Mammary epithelial cell (primary cell): Measurements from ENCODE around the gene SORCS1.

ENCODE experiments used
- EZH2 ChIP-seq: IDR thresholded peaks from 2 replicates; pipeline ENCODE4 v1.6.1; 2012; ENCODE audit warnings: low read length, inconsistent platforms, borderline replicate concordance
- TF ChIP-seq, protein P1 (sequence below), 2 donors: IDR thresholded peaks in 1 of 2; conservative IDR thresholded peaks in 1 of 2; 2 replicates each; pipeline ENCODE4 v1.5.1; 2011 to 2012; ENCODE audit warnings: inconsistent platforms in 2 of 2, low read length in 2 of 2, mild to moderate bottlenecking in 2 of 2, control low read depth in 1 of 2, low read depth in 1 of 2; ENCODE audit not compliant: insufficient read depth in 1 of 2; ENCODE audit errors: extremely low read depth in 1 of 2

DNA sequence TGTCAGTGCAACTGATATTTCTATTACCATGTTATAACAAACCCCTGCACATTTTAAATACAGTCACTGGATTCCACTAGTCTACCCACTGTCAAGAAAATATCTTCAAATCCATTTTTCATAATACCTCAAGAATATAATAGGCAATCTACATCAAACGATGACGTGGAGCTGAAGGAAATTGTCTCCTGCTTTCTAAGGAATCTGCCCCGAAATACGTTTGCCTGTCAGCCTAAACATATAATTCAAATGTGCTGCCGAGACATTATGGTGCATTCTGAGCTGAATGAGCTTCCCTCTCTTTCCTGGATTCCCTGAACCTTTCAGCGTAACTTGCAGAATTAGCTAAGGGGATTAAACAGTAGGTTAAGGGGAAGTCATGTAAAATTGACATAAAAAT is 306.8 kb downstream of the SORCS1 start:
- no peak for TF ChIP-seq EZH2
- TF ChIP-seq, protein P1, sequence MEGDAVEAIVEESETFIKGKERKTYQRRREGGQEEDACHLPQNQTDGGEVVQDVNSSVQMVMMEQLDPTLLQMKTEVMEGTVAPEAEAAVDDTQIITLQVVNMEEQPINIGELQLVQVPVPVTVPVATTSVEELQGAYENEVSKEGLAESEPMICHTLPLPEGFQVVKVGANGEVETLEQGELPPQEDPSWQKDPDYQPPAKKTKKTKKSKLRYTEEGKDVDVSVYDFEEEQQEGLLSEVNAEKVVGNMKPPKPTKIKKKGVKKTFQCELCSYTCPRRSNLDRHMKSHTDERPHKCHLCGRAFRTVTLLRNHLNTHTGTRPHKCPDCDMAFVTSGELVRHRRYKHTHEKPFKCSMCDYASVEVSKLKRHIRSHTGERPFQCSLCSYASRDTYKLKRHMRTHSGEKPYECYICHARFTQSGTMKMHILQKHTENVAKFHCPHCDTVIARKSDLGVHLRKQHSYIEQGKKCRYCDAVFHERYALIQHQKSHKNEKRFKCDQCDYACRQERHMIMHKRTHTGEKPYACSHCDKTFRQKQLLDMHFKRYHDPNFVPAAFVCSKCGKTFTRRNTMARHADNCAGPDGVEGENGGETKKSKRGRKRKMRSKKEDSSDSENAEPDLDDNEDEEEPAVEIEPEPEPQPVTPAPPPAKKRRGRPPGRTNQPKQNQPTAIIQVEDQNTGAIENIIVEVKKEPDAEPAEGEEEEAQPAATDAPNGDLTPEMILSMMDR (conservative IDR thresholded peaks at IDR 0.05 in 1 of 2, IDR thresholded peaks at IDR 0.05 in 1 of 2; ENCODE audit: extremely low read depth in 1 of 2, insufficient read depth in 1 of 2, low read depth in 1 of 2, low read length in 2 of 2) = no peak
